Peyer's patch (tissue), 4 donors: ENCODE data around the gene SPRED2. TPM values are rescaled to one million over a fixed set of nuclear protein-coding genes. Genes with fewer than 3 reads are reported as not detected.
A peak's percentile ranks its signal among the peaks of the same experiment; 100 is the strongest.

Experiments used
- DNase-seq, 3 donors: peaks; one replicate each; pipeline ENCODE4 v3.0.0-alpha.2; 2017 to 2019
- H3K27ac ChIP-seq, 4 donors: fragments of 200-600 bp; sonication (generic); one replicate each; pipeline ENCODE4 v1.5.1; 2016 to 2019
- H3K27me3 ChIP-seq, 2 donors: fragments of 200-600 bp; sonication (generic); one replicate each; pipeline ENCODE4 v1.5.1; 2019
- H3K36me3 ChIP-seq, 3 donors: fragments of 200-600 bp; sonication (generic); one replicate each; pipeline ENCODE4 v1.5.1; 2016 to 2019
- H3K4me1 ChIP-seq, 4 donors: fragments of 200-600 bp; sonication (generic); one replicate each; pipeline ENCODE4 v1.5.1; 2016 to 2019
- H3K4me3 ChIP-seq, 4 donors: fragments of 200-600 bp; sonication (generic); 1 replicate in 3 of 4; 2 replicates in 1 of 4; pipeline ENCODE4 v1.5.1; 2016 to 2019; ENCODE audit warnings: mild to moderate bottlenecking in 1 of 4
- H3K9me3 ChIP-seq, 4 donors: fragments of 200-600 bp; sonication (generic); one replicate each; pipeline ENCODE4 v1.5.1; 2016 to 2019; ENCODE audit warnings: mild to moderate bottlenecking in 1 of 4
- CTCF ChIP-seq, 6 experiments: fragments of 450-650 bp in 4 of 6; fragments of 200-600 bp in 2 of 6; sonication (generic) in 1 of 6; IDR thresholded peaks; one replicate each; pipeline ENCODE4 v1.5.1; 2017 to 2019; ENCODE audit warnings: antibody characterized with exemption in 6 of 6, mild to moderate bottlenecking in 3 of 6, moderate library complexity in 1 of 6
- POLR2A ChIP-seq, 2 donors: fragments of 450-650 bp; IDR thresholded peaks; one replicate each; pipeline ENCODE4 v1.5.1; 2017; ENCODE audit warnings: antibody characterized with exemption in 2 of 2, mild to moderate bottlenecking in 2 of 2, moderate library complexity in 2 of 2
- total RNA-seq, 4 donors: library from RNA; depleted of rRNA; stranded (reverse); fragments of >200 nt; gene quantifications; one replicate each; pipeline ENCODE4 v1.1.0, GENCODE V29; 2016

The SPRED2 gene
- total RNA-seq, 4 donors from 2014 or later: 14.9 to 26.9 (median 23.0) TPM

DNA sequence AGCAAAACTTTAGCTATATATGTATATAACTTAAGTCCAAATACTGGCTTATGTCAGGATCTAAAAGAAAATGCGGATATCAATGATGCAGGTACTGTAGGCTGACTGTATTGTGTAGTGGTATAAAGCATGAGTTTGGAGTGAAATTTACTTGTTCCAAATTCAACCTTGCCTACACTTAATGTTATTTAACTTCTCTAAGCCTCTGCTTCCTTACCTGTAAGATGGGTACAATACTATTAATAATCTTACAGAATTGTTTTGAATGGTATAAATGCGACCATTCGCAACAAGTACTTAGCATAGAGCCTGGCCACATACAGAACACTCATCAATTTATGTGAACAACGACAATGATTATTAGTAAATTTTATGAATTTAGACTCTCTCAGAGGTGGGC is 62.4 kb downstream of the SPRED2 start:
- Histone ChIP-seq H3K4me1 (peaks cover 0 to 25% (median 0%) of the 10 kb centered on the region in 4 donors), H3K9me3 (no peaks in the 10 kb centered on the region), H3K27me3 (no peaks in the 10 kb centered on the region), H3K36me3 (no peaks in the 10 kb centered on the region), H3K4me3 (no peak overlapping the region), H3K27ac (no peak overlapping the region)
- TF ChIP-seq POLR2A (IDR thresholded peaks at IDR 0.05): no peak
- TF ChIP-seq CTCF (IDR thresholded peaks at IDR 0.05): no peak
- no peak for DNase-seq

GRCh38 chr2:65369574-65369973 is 62.8 kb downstream of the SPRED2 start:
- no peak overlapping the region for H3K4me3 ChIP-seq
- H3K36me3 ChIP-seq: no peaks in the 10 kb centered on the region
- no peak for TF ChIP-seq POLR2A (IDR thresholded peaks at IDR 0.05)
- TF ChIP-seq CTCF (IDR thresholded peaks at IDR 0.05): no peak
- H3K4me1 ChIP-seq: peaks cover 0 to 22% (median 0%) of the 10 kb centered on the region in 4 donors
- no peak for DNase-seq
- no peak overlapping the region for H3K27ac ChIP-seq
- H3K27me3 ChIP-seq: no peaks in the 10 kb centered on the region
- H3K9me3 ChIP-seq: no peaks in the 10 kb centered on the region

DNA sequence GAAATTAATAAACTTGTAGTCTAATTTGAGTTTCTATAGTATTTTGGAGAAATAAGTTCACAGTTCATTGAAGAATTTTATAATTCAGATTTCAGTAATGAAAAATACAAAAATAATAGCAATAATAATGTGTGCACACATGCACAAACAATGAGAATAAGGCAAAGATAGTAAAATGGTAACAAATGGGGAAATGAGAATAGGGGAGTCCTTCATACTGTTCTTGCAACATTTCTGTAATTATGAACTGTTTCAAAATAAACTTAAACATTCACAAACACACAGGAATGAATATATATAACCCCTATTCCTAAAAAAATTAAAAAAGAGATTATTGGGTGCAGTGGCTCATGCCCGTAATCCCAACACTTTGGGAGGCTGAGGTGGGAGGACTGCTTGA is 63.9 kb downstream of the SPRED2 start:
- H3K36me3 ChIP-seq: no peaks in the 10 kb centered on the region
- H3K4me3 ChIP-seq: no peak overlapping the region
- H3K27ac ChIP-seq: no peak overlapping the region
- H3K4me1 ChIP-seq: peaks cover 0 to 28% (median 0%) of the 10 kb centered on the region in 4 donors
- no peaks in the 10 kb centered on the region for H3K9me3 ChIP-seq
- H3K27me3 ChIP-seq: no peaks in the 10 kb centered on the region
- TF ChIP-seq CTCF (IDR thresholded peaks at IDR 0.05) (no peak), POLR2A (IDR thresholded peaks at IDR 0.05) (no peak)
- DNase-seq: no peak

- Histone ChIP-seq H3K27me3 (no peaks in the 10 kb centered on the region), H3K36me3 (no peaks in the 10 kb centered on the region), H3K4me3 (no peak overlapping the region), H3K4me1 (peaks cover 0 to 31% (median 0%) of the 10 kb centered on the region in 4 donors), H3K9me3 (no peaks in the 10 kb centered on the region), H3K27ac (peak overlapping the region in 2 of 4 donors; percentile 9 to 46)
- no peak for DNase-seq
- TF ChIP-seq CTCF (IDR thresholded peaks at IDR 0.05) (no peak), POLR2A (IDR thresholded peaks at IDR 0.05) (no peak)
Observed at GRCh38 chr2:65367524-65367923, 64.9 kb downstream of the SPRED2 start.

GRCh38 chr2:65366595-65367125 is 65.7 kb downstream of the SPRED2 start:
- H3K27ac ChIP-seq: peak overlapping the region in 3 of 4 donors; percentile 23 to 67 (median 65)
- TF ChIP-seq POLR2A (IDR thresholded peaks at IDR 0.05) (peak in 1 of 2 donors; percentile 61), CTCF (IDR thresholded peaks at IDR 0.05) (no peak)
- no peaks in the 10 kb centered on the region for H3K36me3 ChIP-seq
- DNase-seq: peak in 1 of 3 donors; percentile 80
- H3K27me3 ChIP-seq: no peaks in the 10 kb centered on the region
- H3K9me3 ChIP-seq: no peaks in the 10 kb centered on the region
- H3K4me3 ChIP-seq: peak overlapping the region in 2 of 4 donors; percentile 13 to 34
- H3K4me1 ChIP-seq: peaks cover 0 to 31% (median 0%) of the 10 kb centered on the region in 4 donors
